ENCODE results near the gene BLTP3B.

The BLTP3B gene

DNA sequence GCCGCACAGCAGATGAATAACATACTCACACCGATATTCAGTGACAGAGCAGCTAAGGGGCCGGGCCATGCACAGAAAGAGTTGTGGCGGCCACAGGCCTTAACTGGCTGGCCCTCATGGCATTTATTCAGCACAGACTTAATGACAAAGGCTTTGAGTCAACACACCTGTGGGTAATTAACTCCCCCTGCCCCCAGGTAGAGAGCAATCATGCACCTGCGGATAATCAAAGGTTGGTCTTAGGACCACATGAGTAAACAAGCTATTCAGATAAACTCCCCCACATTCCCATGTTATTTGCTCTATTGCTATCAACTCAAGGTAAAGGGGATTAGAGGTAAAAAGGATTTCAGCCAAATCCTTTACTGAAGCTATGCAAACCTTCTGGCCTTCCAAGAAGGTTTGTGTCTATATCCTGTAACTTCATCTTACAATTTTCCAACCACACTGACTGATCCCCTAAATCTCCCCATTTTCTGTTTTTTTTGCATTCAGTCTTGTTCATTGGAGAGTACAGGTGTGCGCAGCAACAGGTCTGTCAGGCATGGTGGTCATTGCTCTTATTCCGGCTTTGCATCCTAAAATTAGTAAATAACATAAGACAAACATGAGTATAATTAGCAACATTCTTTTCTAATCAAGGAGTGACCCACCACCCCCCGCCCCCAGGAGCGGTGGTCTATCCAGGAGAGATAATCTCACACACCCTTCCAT is 16.9 kb upstream of the BLTP3B start:
- no peak for DNase-seq (ENCODE audit: low read depth)

DNA sequence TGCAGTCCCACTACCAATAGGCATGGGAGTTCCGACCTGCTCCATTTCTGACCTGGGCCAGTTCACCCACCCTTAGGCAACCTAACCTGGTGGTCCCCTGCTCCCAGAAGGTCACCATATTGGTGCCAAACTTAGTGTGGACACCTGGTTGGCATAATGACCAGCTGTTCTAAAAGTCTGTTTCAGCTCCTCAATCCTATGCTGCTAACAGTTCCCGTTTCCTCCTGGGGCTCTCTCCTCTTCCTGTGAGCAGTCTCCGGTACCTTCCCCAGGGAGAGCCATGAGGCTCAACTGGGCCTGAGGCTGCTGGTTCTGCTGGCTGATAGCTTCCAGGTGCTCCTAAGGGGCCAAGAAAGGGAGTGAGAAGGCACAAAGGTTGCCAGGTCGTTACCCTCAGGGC is 15.9 kb upstream of the BLTP3B start:
- DNase-seq (ENCODE audit: low read depth) = no peak

DNA sequence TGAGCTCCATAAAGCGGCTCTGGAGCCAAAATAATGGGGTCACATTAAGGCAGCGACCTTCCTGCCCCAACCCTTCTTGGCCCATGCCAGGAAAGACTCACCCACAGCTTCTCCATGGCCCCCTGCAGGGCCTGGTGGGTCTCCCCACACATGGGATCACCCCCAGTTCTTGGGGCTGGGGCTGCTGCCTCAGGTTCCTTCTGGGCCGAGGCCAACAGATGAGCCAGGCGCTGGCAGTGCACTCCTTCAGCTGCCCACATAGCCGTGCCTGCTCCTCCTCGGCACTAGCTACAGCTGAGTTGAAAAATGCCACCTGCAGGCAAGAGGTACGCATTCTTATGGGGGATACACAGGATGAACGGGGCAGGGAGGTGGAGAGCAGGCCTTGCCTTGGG is 14.8 kb upstream of the BLTP3B start:
- no peak for DNase-seq (ENCODE audit: low read depth)

DNA sequence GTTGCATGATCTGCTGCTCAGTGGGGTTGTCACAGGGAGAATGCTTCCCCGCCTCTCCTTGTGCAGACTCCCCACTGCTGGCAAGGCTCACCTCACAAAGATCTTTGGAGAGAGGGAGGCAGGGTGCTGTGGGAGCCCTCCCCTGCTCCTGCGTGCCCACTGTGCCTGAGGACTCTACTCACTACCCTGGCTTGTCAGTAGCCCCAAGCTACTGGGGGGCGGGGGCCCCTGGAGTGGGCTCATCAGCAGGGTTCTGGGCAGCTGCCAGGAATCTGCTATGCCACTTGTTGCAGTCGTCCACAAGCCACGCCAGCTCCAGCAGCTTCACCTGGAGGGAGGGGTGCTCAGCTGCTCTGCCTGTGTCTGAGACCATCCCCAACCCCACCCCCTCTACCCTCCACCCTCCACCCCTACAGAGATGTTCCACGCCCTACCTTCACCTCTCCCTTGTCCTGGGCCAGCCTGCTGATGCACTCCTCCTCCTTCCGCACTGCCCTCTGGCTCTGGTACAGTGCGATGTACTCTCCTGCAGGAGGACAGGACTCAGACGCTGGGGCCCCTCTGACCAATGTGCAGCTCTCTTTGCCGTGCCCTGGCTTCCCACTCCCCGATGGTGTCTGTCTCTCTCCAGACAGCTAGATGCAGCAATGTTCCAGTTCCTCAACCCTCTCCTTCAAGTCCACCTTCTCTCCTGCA is 14.2 kb upstream of the BLTP3B start:
- DNase-seq (ENCODE audit: low read depth) = no peak

DNA sequence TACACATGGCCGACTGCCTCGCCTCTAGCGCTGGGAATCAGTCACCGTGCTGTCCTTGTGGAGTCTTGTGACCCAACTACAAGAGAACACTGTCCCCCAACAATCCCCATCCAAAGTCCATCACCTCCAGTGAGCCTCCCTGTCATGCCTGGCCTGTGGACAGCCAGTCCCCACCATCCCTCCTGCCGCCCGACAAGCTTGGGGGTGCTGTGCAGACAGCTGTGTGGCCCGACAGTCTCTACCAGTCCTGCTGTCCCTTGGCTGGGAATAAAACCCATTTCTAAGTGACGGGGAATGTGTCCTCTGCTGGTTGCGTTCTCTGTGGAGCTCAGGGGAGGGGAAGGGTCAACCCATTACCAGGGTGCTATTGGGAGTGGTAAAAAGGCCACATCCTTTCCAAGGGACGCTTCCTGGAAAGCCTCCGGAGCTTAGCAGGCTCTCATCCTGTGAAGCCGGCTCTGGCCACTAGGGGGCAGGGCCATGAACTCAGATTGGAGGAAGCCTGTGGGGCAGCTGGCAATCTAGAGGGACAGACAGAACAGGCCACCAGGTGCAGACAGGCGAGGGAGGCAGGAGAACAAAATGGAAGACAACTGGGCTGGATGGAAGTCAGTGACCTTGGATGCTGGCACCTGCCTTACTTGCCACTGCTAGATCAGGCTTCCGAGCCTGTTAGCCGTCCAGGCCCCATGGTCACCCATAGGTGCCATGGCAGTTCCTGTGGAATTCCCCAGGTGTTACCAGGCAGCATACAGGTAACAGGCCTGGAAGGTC is 12.0 kb upstream of the BLTP3B start:
- DNase-seq (ENCODE audit: low read depth) = peak; percentile 56

DNA sequence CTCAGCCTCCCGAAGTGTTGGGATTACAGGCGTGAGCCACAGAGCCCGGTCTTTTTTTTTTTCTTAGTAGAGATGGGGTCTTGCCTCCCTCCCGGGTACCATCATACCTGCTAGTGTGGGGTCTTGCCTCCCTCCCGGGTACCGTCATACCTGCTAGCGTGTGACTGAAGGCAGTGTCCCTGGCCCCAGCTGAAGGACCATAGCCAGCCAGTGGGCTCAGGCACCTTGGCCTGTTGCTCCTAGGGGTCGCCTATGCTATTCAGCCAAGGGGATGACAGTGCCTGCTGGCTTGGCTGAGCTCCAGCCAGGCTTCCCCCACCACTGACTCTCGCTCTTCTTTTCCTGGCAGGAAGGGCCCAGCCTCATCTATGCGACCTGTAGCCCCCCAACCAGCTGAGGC is 10.5 kb upstream of the BLTP3B start:
- no peak for DNase-seq (ENCODE audit: low read depth)

DNA sequence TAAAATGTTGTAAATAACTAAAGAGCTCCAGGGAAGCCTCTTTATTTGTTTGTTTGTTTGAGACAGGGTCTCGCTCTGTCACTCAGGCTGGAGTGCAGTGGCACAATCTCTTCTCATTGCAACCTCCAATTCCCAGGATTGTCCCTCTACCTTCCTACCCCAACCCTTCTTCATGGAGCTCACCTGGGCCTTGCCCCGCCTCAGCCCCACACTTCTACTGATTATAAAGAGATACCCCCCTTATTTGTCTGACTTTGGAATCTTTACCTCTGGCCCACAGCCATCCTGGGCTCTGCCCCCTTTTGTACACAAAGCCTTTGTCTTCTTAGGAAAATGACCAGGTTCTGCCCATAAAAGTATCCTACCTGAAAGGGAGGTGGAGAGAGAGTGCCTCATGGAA is 9.1 kb upstream of the BLTP3B start:
- DNase-seq (ENCODE audit: low read depth) = no peak

DNA sequence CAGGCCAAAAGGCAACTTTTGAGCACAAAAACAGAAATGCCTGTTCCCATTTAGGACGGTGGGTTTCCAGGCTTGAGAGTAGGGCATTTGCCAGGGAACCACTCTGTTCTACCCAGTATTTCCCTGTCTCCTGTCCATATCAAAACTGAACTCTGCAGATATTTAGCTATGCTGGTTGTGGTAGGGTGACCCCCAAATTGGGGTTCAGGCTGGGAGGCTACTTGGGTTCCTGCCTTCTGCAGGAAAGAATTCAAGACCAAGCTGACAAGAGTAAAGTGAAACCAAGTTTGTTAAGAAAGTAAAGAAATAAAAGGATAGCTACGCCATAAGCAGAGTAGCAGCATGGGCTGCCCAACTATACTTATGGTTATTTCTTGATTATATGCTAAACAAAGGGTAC is 3.6 kb upstream of the BLTP3B start:
- no peak for DNase-seq (ENCODE audit: low read depth)

DNA sequence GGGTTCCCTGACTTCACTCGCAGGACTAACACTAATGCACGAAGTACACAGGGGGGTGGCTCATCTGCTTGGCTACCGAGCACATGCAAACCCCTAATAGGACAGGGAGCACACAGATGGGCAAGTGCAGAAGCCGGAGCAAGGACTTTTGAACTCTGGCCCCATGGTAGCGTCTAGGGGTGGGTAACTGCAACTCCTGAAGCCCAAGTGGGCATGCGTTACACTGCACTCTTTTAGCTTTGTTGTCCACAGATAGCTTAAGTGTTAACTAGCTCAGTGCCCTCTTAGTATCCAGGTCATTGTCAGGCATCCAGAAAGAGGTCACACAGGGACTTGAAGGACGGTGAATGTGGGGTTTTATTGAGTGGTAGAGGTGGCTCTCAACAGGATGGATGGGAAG is 3.0 kb upstream of the BLTP3B start:
- DNase-seq (ENCODE audit: low read depth) = no peak

DNA sequence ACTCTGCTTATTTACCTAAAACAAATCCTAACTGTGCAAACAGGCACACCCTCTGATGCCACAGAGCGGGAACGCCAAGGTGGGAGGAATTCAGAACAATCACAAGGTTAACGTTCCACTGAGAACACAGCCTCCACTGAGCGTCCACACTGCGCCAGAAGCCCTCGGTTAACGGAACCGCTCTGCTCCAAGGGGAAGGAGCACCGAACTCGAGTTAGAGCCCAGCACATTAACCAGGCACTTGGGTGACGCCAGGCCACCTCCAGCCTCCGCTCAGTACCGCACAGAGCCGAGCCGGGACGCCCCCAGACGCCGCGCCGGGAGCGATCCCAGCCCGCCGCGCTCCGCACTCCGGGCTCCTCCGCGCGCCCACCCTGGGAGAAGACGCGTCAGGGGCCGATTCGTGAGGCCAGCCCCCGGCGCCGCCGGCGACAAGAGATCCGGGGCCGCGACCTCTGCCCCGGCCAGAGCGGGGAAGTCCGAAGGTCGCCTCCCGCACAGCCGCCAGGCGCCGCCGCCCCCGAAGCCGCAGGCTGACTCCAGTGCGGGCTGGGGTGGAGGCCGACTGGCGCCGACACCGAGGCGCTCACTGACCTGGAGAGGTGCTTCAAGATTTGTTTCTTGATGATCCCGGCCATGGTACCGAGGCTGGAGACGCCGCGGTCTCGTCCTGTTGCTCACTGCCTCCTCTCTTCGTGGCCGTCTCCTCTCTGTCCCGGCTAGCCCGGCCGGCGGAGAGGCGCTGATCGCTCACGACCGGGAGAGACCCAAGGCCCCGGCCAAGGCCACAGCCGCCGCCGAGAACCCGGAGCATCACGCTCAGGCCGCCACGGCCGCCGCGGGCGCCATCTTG is 450 bp downstream of the BLTP3B start:
- DNase-seq (ENCODE audit: low read depth) = peak; percentile 5

DNA sequence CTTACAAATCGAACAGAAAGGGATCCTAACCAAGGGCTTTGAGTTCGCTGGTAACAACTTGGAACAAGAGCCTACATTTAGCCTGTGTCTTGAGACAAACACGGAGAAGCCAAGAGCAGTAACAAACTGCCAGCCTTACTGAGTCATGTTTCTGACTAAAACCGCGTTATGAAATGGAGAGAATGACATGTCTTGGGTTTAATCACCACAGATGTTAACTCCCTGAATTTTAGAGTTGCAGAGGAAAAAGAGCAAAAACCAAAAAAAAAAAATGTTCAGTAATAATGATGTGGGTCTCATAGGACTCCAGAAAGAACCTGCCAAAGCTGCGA is 1.0 kb downstream of the BLTP3B start:
- DNase-seq (ENCODE audit: low read depth) = peak; percentile 15

DNA sequence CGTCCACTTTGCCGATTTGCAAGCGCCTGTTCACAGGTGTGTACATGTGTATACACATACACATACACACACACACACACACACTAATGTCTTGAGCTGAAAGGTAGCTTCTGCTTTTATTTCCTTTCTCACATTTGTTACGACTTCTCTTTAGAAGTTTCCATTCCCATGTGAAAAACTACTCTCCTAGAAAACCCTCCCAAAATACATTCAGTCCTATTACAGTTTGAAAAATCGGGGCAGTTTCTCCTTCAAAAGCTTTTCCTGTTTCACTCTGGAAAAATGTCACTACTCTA is 3.9 kb downstream of the BLTP3B start:
- DNase-seq (ENCODE audit: low read depth) = no peak

DNA sequence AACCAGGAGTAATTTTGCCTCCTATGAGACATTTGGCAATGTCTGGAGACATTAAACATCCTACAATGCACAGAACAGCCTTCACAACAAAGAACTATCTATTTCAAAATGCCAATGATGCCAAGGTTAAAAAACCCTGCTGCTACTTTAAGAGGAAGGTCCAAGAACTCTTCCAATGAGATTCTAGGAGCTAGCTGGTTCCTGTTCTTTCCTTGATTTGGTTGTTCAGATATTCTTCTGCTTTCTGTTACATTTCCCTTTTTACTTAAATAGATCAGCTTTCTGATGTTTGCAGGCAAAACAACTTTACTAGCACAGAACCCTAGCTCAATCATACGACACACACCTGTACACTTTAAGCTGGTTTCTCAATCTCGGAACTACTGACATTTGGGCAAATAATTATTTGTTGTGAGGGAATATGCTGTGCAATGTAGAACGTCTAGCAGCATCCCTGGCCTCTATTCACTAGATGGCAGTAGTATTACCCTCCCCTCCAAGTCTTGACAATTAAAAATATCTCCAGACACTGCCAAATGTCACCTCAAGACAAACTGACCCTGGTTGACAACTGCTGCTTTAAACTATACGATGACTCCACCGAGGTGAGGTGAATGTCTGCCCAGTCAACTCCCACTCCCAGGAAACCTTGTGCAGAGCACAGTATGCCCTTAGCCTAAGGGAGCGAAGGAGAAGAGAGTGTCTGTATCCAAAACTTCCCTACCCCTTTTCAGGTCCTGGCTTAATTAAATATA is 4.4 kb downstream of the BLTP3B start:
- DNase-seq (ENCODE audit: low read depth) = no peak

DNA sequence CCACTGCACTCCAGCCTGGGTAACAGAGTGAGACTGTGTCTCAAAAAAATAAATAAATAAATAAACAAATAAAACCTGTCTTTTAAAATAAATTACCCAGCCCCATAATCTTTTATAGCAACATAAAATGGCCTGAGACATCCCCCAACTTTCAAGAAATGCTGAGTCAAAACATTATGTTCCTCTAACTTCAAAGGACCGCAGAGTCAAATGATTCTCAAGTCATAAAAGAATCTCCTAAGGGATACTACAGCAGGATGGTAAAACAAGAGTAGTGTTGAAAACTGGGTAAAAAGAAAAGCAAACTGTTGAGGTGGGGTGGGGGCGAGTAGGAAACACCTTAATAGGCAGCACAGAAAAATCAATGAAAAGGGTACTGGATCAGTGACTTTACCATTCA is 9.5 kb downstream of the BLTP3B start:
- DNase-seq (ENCODE audit: low read depth) = no peak

DNA sequence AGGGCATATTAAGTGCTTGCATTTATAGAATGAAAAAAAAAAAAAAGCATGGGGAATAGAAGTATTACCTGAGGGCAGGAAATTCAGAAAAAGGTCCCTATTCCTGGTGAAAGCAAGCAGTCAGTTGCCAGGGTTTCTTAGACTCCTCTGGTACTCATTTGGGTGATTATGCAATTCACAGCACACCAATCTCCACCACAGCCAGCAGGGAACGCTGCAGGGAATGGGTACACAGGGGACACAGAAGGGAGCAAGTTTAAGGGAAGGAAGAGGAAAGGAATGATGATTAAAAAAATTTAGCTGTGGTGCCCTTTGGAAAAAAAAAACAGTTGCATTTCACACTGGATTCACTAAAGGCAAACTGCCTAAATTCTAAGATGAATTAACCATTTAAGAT is 14.2 kb downstream of the BLTP3B start:
- no peak for DNase-seq (ENCODE audit: low read depth)

DNA sequence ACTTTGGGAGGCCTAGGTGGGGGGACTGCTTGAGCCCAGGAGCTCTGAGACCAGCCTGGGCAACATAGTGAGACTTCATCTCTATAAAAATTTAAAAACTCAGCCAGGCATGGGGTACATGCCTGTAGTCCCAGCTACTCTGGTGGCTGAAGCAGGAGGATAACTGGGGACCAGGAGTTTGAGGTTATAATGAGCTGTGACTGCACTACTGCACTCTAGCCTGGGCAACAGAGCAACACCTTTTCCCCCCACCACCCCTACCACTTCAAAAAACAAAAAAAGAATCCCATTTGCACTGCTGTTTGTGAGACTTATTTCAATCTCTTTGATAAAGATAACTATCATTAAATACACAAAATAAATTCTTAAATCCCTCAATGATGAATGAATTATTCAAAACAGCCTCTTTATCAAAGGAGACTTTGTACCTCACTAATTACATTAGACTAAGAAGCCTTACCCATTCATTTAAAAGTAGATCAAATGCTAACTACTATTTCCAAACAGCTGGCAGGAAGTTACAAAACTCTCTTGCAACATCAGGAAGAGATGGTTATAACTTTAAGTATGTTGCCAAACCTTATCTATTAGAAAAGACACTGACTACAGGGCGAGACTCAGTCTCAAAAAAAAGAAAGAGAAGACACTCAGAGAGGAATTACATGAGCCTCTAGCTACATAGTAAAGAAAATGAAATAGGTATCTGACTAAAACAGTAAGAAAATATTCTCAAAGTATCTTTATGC is 14.7 kb downstream of the BLTP3B start:
- no peak for DNase-seq (ENCODE audit: low read depth)

DNA sequence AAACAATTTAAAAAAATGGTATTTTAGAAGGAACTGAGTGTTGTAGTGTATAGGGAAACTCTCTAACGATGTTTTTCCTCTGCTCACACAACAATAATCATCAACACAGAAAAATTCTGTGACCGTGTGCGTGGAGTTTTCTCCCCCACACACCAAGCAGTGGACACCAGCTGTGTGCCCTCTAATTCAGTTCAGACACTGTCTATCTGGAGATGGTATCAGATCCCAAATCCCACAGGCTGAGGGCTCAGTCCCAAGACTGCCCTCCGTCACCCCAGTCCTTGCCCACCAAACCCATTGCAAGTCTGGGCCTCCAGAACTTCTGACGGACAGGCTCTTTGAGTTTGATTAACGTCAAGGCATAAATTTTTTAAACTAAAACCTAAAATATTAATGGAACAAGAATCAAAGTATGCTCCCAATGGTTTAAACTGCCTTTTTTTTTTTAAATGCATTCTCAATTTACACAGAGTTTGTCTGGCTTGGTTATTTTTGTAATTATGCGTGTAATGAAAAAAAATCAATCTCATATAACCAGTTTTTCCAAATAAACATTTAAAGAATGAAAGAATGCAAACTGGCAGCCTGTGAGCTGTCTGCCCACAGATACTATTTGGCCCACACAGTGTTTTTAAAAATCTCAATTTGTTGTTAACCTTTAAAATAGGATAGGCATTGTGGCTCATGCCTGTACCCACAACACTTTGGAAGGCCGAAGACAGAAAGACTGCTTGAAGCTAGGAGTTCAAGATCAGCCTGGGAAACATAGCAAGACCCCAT is 19.2 kb downstream of the BLTP3B start:
- no peak for DNase-seq (ENCODE audit: low read depth)

DNA sequence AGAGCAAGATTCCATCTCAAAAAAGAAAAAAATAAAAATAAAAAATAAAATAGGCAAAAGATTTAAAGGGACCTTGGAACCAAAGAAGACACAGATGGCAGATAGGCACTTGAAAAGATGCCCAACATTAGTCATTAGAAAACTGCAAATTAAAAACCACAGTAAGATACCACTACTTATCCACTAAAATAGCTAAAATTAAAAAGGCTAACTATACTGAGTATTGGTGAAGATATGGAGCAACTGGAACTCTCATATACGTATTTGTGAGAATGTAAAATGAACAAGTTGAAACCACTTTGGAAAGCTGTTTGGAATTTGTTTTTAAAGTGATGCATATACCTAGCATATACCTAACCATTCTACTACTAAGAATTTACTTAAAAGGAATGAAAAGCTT is 22.3 kb downstream of the BLTP3B start:
- no peak for DNase-seq (ENCODE audit: low read depth)

DNA sequence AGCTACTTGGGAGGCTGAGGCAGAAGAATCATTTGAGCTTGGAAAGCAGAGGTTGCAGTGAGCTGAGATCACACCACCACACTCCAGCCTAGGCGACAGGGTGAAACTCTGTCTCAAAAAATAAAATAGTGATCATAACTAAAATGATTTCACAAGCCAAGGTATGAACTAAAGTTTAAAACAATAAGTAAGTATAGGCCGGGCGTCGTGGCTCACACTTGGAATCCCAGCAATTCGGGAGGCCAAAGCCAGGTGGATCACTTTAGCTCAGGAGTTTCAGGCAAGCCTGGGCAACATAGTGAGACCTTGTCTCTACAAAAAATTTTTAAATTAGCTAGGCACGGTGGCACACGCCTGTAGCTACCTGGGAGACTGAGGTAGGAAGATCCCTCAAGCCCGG is 27.4 kb downstream of the BLTP3B start:
- DNase-seq (ENCODE audit: low read depth) = no peak

DNA sequence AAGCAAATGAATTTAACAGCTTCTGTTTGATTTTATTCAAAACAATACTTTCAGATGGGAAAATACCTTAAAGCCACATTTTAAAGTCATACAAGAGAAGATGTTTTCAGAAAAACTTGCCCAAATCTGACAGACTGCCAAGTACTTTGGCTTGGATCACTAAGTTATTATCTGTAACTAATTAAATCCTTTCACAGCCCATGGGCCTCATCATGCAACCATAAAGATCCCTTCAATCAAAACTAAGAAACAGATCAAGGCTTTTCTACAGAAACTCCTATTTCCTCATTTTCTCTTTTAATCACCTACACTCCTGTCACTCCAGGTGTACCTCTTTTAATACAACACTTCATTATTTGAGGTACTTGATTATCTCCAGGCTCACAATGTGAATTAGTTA is 28.1 kb downstream of the BLTP3B start:
- no peak for DNase-seq (ENCODE audit: low read depth)
